Activated CD8-positive, alpha-beta memory T cell treated with anti-CD3 and anti-CD28 coated beads, Interleukin-2, amount 10 ng/mL, durations not matched to agents 7 days and 5 days (primary cell): ENCODE results near the gene YPEL2. TPM values are rescaled to one million over a fixed set of nuclear protein-coding genes. Genes with fewer than 3 reads are reported as not detected.
"Not testable (repeated sequence)": the region's sequence is repeated elsewhere in the genome, so short reads cannot be mapped to it uniquely, and the experiment has no call there.

Source experiments
- ATAC-seq: fragments of 150-1000 bp; cut with Tn5 transposase; one replicate; pipeline ENCODE4 v1.10.0; 2021; ENCODE audit warnings: moderate library complexity
- CTCF ChIA-PET: fragments of 350-600 bp; sonication (Branson Sonifier 250); formaldehyde crosslinking; loops from one replicate; lab custom pipeline; 2021; ENCODE audit warnings: antibody characterized with exemption; lab: Charles Lee
- DNase-seq: peaks from one replicate; pipeline ENCODE4 v3.0.0-alpha.2; 2020
- H3K27ac Mint-ChIP-seq: one replicate; pipeline ENCODE4 v1.8.0; 2021; ENCODE audit warnings: mild to moderate bottlenecking, mixed read lengths
- H3K27me3 Mint-ChIP-seq: one replicate; pipeline ENCODE4 v1.8.0; 2021; ENCODE audit warnings: mixed read lengths
- H3K36me3 Mint-ChIP-seq: one replicate; pipeline ENCODE4 v1.8.0; 2021; ENCODE audit warnings: mild to moderate bottlenecking, mixed read lengths
- H3K4me1 Mint-ChIP-seq: one replicate; pipeline ENCODE4 v1.8.0; 2021; ENCODE audit warnings: mixed read lengths
- H3K4me3 Mint-ChIP-seq: one replicate; pipeline ENCODE4 v1.8.0; 2021; ENCODE audit warnings: mild to moderate bottlenecking, moderate library complexity, mixed read lengths
- H3K9me3 Mint-ChIP-seq: one replicate; pipeline ENCODE4 v1.8.0; 2022; ENCODE audit warnings: low read depth, mixed read lengths
- total RNA-seq, 2 experiments: library from RNA; stranded (reverse); gene quantifications; one replicate each; pipeline ENCODE4 v1.2.3, GENCODE V29; 2021

The YPEL2 gene
- total RNA-seq, 2 experiments from 2014 or later, result 9.9 to 12.3 TPM

- Mint-ChIP-seq H3K4me3 (no peak overlapping the region), H3K27ac (no peak overlapping the region), H3K9me3 (no peaks in the 10 kb centered on the region), H3K4me1 (peaks cover 4% of the 10 kb centered on the region), H3K36me3 (peaks cover 15% of the 10 kb centered on the region), H3K27me3 (no peaks in the 10 kb centered on the region)
- CTCF ChIA-PET, result no interaction called here
- no peak for DNase-seq
- ATAC-seq, result no peak
Observed at GRCh38 chr17:59397316-59398073, 66.0 kb downstream of the YPEL2 start.

- Mint-ChIP-seq H3K9me3 (no peaks in the 10 kb centered on the region), H3K4me3 (no peak overlapping the region), H3K27me3 (no peaks in the 10 kb centered on the region), H3K27ac (no peak overlapping the region), H3K36me3 (peaks cover 17% of the 10 kb centered on the region), H3K4me1 (peaks cover 9% of the 10 kb centered on the region)
- DNase-seq, result no peak
- CTCF ChIA-PET, result interaction anchor here (1.3 kb wide), 1 partner anchor 8 kb away, joined by 5 read pairs; no protein-coding TSS in a partner anchor
- no peak for ATAC-seq
Observed at GRCh38 chr17:59399914-59400313, 68.5 kb downstream of the YPEL2 start.

GRCh38 chr17:59400858-59401257 is 69.4 kb downstream of the YPEL2 start:
- Mint-ChIP-seq H3K4me3 (no peak overlapping the region), H3K36me3 (peaks cover 17% of the 10 kb centered on the region), H3K27me3 (no peaks in the 10 kb centered on the region), H3K9me3 (no peaks in the 10 kb centered on the region), H3K27ac (no peak overlapping the region), H3K4me1 (peaks cover 9% of the 10 kb centered on the region)
- ATAC-seq, result no peak
- CTCF ChIA-PET, result interaction anchor here (1.1 to 2.4 kb wide), 2 partner anchors 13 to 27 kb away, joined by 3 to 9 read pairs; no protein-coding TSS in a partner anchor
- DNase-seq, result no peak

GRCh38 chr17:59401274-59401673 is 69.8 kb downstream of the YPEL2 start:
- CTCF ChIA-PET, result interaction anchor here (1.1 to 2.4 kb wide), 2 partner anchors 13 to 27 kb away, joined by 3 to 9 read pairs; no protein-coding TSS in a partner anchor
- DNase-seq, result no peak
- Mint-ChIP-seq H3K4me3 (no peak overlapping the region), H3K36me3 (peaks cover 15% of the 10 kb centered on the region), H3K27ac (no peak overlapping the region), H3K4me1 (peaks cover 9% of the 10 kb centered on the region), H3K9me3 (no peaks in the 10 kb centered on the region), H3K27me3 (no peaks in the 10 kb centered on the region)
- no peak for ATAC-seq

- DNase-seq (no peak), ATAC-seq (no peak)
- H3K27ac Mint-ChIP-seq, result no peak overlapping the region
- H3K27me3 Mint-ChIP-seq, result no peaks in the 10 kb centered on the region
- H3K9me3 Mint-ChIP-seq, result no peaks in the 10 kb centered on the region
- no peak overlapping the region for H3K4me3 Mint-ChIP-seq
- peaks cover 13% of the 10 kb centered on the region for H3K36me3 Mint-ChIP-seq
- peaks cover 9% of the 10 kb centered on the region for H3K4me1 Mint-ChIP-seq
- CTCF ChIA-PET, result interaction anchor here (1.1 to 2.4 kb wide), 3 partner anchors 13 to 72 kb away, joined by 3 to 9 read pairs (median 3); no protein-coding TSS in a partner anchor
Observed at GRCh38 chr17:59401725-59402124, 70.3 kb downstream of the YPEL2 start.

- ATAC-seq (no peak), DNase-seq (no peak)
- Mint-ChIP-seq H3K4me1 (peaks cover 9% of the 10 kb centered on the region), H3K36me3 (peaks cover 9% of the 10 kb centered on the region), H3K9me3 (no peaks in the 10 kb centered on the region), H3K27ac (no peak overlapping the region), H3K4me3 (no peak overlapping the region), H3K27me3 (no peaks in the 10 kb centered on the region)
- CTCF ChIA-PET, result interaction anchor here (1.1 to 2.4 kb wide), 3 partner anchors 12 to 73 kb away, joined by 3 to 9 read pairs (median 3); no protein-coding TSS in a partner anchor
Observed at GRCh38 chr17:59402760-59403159, 71.3 kb downstream of the YPEL2 start.

- Mint-ChIP-seq H3K4me1 (peaks cover 9% of the 10 kb centered on the region), H3K27me3 (no peaks in the 10 kb centered on the region), H3K36me3 (peaks cover 8% of the 10 kb centered on the region), H3K27ac (peak overlapping the region; percentile 14), H3K9me3 (no peaks in the 10 kb centered on the region), H3K4me3 (no peak overlapping the region)
- CTCF ChIA-PET, result interaction anchor here (2.1 kb wide), 1 partner anchor 9 kb away, joined by 8 read pairs; no protein-coding TSS in a partner anchor
- ATAC-seq (no peak), DNase-seq (no peak)
Observed at GRCh38 chr17:59404471-59404870, 73.0 kb downstream of the YPEL2 start.

GRCh38 chr17:59405944-59406705 is 74.7 kb downstream of the YPEL2 start:
- Mint-ChIP-seq H3K9me3 (peaks cover 5% of the 10 kb centered on the region), H3K4me1 (peaks cover 7% of the 10 kb centered on the region), H3K27me3 (no peaks in the 10 kb centered on the region)

GRCh38 chr17:59406808-59407381 is 75.4 kb downstream of the YPEL2 start:
- no peak overlapping the region for H3K4me3 Mint-ChIP-seq
- no peak for ATAC-seq
- H3K27me3 Mint-ChIP-seq, result no peaks in the 10 kb centered on the region
- H3K9me3 Mint-ChIP-seq, result peaks cover 5% of the 10 kb centered on the region
- CTCF ChIA-PET, result no interaction called here
- peaks cover 18% of the 10 kb centered on the region for H3K36me3 Mint-ChIP-seq
- peaks cover 8% of the 10 kb centered on the region for H3K4me1 Mint-ChIP-seq
- DNase-seq, result no peak
- H3K27ac Mint-ChIP-seq, result no peak overlapping the region

More at GRCh38 chr17:59405944-59406705, 74.7 kb downstream of the YPEL2 start:
- no peak overlapping the region for H3K27ac Mint-ChIP-seq
- DNase-seq (no peak), ATAC-seq (no peak)
- CTCF ChIA-PET, result no interaction called here
- no peak overlapping the region for H3K4me3 Mint-ChIP-seq
- peaks cover 14% of the 10 kb centered on the region for H3K36me3 Mint-ChIP-seq

GRCh38 chr17:59409336-59410048 is 78.0 kb downstream of the YPEL2 start:
- H3K27me3 Mint-ChIP-seq, result no peaks in the 10 kb centered on the region
- no peak for ATAC-seq
- peaks cover 5% of the 10 kb centered on the region for H3K9me3 Mint-ChIP-seq
- DNase-seq, result no peak
- H3K36me3 Mint-ChIP-seq, result peaks cover 14% of the 10 kb centered on the region
- peaks cover 25% of the 10 kb centered on the region for H3K4me1 Mint-ChIP-seq
- CTCF ChIA-PET, result no interaction called here
- H3K4me3 Mint-ChIP-seq, result no peak overlapping the region
- no peak overlapping the region for H3K27ac Mint-ChIP-seq

- Mint-ChIP-seq H3K4me3 (no peak overlapping the region), H3K4me1 (peaks cover 25% of the 10 kb centered on the region), H3K9me3 (peaks cover 5% of the 10 kb centered on the region), H3K27ac (no peak overlapping the region), H3K36me3 (peaks cover 14% of the 10 kb centered on the region), H3K27me3 (no peaks in the 10 kb centered on the region)
- CTCF ChIA-PET, result no interaction called here
- DNase-seq (no peak), ATAC-seq (no peak)
Observed at GRCh38 chr17:59410049-59410437, 78.6 kb downstream of the YPEL2 start.

- CTCF ChIA-PET, result interaction anchor here (1.0 to 1.6 kb wide), 3 partner anchors 8 to 25 kb away, joined by 3 to 8 read pairs (median 3); no protein-coding TSS in a partner anchor
- peaks cover 14% of the 10 kb centered on the region for H3K36me3 Mint-ChIP-seq
- ATAC-seq, H3K27me3 Mint-ChIP-seq, H3K9me3 Mint-ChIP-seq, H3K4me3 Mint-ChIP-seq, DNase-seq: not testable (repeated sequence)
- H3K27ac Mint-ChIP-seq, result peak overlapping the region; percentile 87
- H3K4me1 Mint-ChIP-seq, result peaks cover 49% of the 10 kb centered on the region
Observed at GRCh38 chr17:59412431-59412830, 81.0 kb downstream of the YPEL2 start.
